ENCODE results near the gene ADNP2.

GRCh38 chr18:80136679-80137078 lies 27.6 kb downstream of the ADNP2 start:
- TF ChIP-seq CTCF (conservative IDR thresholded peaks at IDR 0.05) (no peak), ZFX (IDR thresholded peaks at IDR 0.05) (no peak)
